Karpas-422 (cell line): ENCODE measurements around the gene IL1RN. TPM values are rescaled to one million over a fixed set of nuclear protein-coding genes. Genes with fewer than 3 reads are reported as not detected.
"Not testable (repeated sequence)": the region's sequence is repeated elsewhere in the genome, so short reads cannot be mapped to it uniquely, and the experiment has no call there.

Experiments
- DNase-seq: peaks from one replicate; pipeline ENCODE4 v3.0.0-alpha.2; 2015
- H2AFZ ChIP-seq: fragments of 200-600 bp; sonication (generic); 2 replicates; pipeline ENCODE4 v1.6.1; 2014; ENCODE audit warnings: antibody characterized with exemption, low read length, mixed read lengths
- H3K27ac ChIP-seq: fragments of 200-600 bp; sonication (generic); 2 replicates; pipeline ENCODE4 v1.5.1; 2014; ENCODE audit warnings: mild to moderate bottlenecking, low read length, moderate library complexity
- H3K27me3 ChIP-seq: fragments of 200-600 bp; sonication (generic); 2 replicates; pipeline ENCODE4 v1.6.1; 2014; ENCODE audit warnings: low read length, mixed read lengths
- H3K36me3 ChIP-seq: fragments of 200-600 bp; sonication (generic); 2 replicates; pipeline ENCODE4 v1.6.1; 2014; ENCODE audit warnings: low read length, mixed read lengths; ENCODE audit not compliant: insufficient read depth
- H3K4me1 ChIP-seq: fragments of 200-600 bp; sonication (generic); 2 replicates; pipeline ENCODE4 v1.6.1; 2014; ENCODE audit warnings: mild to moderate bottlenecking, low read length, mixed read lengths
- H3K4me2 ChIP-seq: fragments of 200-600 bp; sonication (generic); 2 replicates; pipeline ENCODE4 v1.6.1; 2014; ENCODE audit warnings: low read length, low read depth, mild to moderate bottlenecking; ENCODE audit not compliant: poor library complexity, severe bottlenecking
- H3K4me3 ChIP-seq: fragments of 200-600 bp; sonication (generic); 2 replicates; pipeline ENCODE4 v1.5.1; 2014; ENCODE audit warnings: mild to moderate bottlenecking, antibody characterized with exemption, low read length, mixed read lengths
- H3K79me2 ChIP-seq: fragments of 200-600 bp; sonication (generic); 2 replicates; pipeline ENCODE4 v1.6.1; 2014; ENCODE audit warnings: mild to moderate bottlenecking, low read length, mixed read lengths
- H3K9ac ChIP-seq: fragments of 200-600 bp; sonication (generic); 2 replicates; pipeline ENCODE4 v1.6.0; 2014; ENCODE audit warnings: low read length
- H3K9me2 ChIP-seq: fragments of 200-600 bp; sonication (generic), shearing (Covaris generic); replicated peaks from 2 replicates; pipeline ENCODE4 v1.6.0; 2014; ENCODE audit warnings: mild to moderate bottlenecking, low read length, moderate library complexity; ENCODE audit not compliant: insufficient read depth
- H3K9me3 ChIP-seq: fragments of 300-700, 200-600 bp; sonication (generic); 2 replicates; pipeline ENCODE4 v1.6.1; 2014; ENCODE audit warnings: low read length, mixed read lengths
- H4K20me1 ChIP-seq: fragments of 200-600 bp; sonication (generic); 2 replicates; pipeline ENCODE4 v1.6.1; 2014; ENCODE audit warnings: mild to moderate bottlenecking, antibody characterized with exemption, low read length, low read depth; ENCODE audit not compliant: insufficient read depth
- total RNA-seq: library from RNA; depleted of rRNA; stranded (reverse); fragments of >200 nt; shearing (Covaris generic); gene quantifications from 2 replicates; pipeline ENCODE4 v1.2.3, GENCODE V29; 2014; ENCODE audit warnings: low replicate concordance

IL1RN gene
- total RNA-seq, 1 experiment from 2014 or later = not detected

- not testable (repeated sequence) for DNase-seq, H3K4me1 ChIP-seq, H3K79me2 ChIP-seq, H4K20me1 ChIP-seq, H2AFZ ChIP-seq, H3K9ac ChIP-seq, H3K9me2 ChIP-seq, H3K9me3 ChIP-seq, H3K4me3 ChIP-seq, H3K27ac ChIP-seq, H3K36me3 ChIP-seq, H3K4me2 ChIP-seq, H3K27me3 ChIP-seq
These were observed 30.4 kb upstream of the IL1RN start for GRCh38 chr2:113096842-113097618.

GRCh38 chr2:113098041-113098440, 29.4 kb upstream of the IL1RN start:
- H4K20me1 ChIP-seq = no peaks in the 10 kb centered on the region
- no peaks in the 10 kb centered on the region for H3K9me2 ChIP-seq
- H3K9me3 ChIP-seq = no peaks in the 10 kb centered on the region
- H3K79me2 ChIP-seq = no peaks in the 10 kb centered on the region
- H2AFZ ChIP-seq = no peak overlapping the region
- no peak for DNase-seq
- H3K4me1 ChIP-seq = no peaks in the 10 kb centered on the region
- H3K27ac ChIP-seq = no peak overlapping the region
- H3K4me2 ChIP-seq = no peak overlapping the region
- H3K4me3 ChIP-seq = no peak overlapping the region
- no peaks in the 10 kb centered on the region for H3K27me3 ChIP-seq
- no peaks in the 10 kb centered on the region for H3K36me3 ChIP-seq
- no peak overlapping the region for H3K9ac ChIP-seq

DNA sequence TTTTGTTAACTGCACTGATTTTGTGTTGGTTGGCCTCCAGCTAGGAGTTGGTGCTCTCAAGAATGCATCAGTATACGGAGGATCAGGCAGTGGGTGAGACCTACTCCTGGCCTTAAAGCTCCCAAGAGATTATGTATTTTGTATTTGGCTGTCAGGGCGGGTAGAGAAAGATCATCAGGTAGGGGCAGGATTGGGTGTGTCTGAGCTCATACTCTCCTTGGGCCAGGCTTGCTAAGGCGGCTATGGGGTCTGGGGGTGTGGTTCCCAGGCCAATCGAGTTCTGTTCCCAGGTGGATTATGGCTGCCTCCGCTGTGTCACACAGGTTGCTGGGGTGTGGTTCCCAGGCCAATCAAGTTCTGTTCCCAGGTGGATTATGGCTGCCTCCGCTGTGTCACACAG, 28.9 kb upstream of the IL1RN start:
- Histone ChIP-seq H3K4me1 (no peaks in the 10 kb centered on the region), H3K27me3 (no peaks in the 10 kb centered on the region), H3K79me2 (no peaks in the 10 kb centered on the region), H3K9ac (no peak overlapping the region), H3K9me3 (no peaks in the 10 kb centered on the region), H3K4me2 (no peak overlapping the region), H3K9me2 (no peaks in the 10 kb centered on the region), H3K36me3 (no peaks in the 10 kb centered on the region), H3K4me3 (no peak overlapping the region), H4K20me1 (no peaks in the 10 kb centered on the region), H2AFZ (no peak overlapping the region), H3K27ac (no peak overlapping the region)
- no peak for DNase-seq

GRCh38 chr2:113102133-113102532, 25.3 kb upstream of the IL1RN start:
- H3K4me2 ChIP-seq = no peak overlapping the region
- no peaks in the 10 kb centered on the region for H4K20me1 ChIP-seq
- H2AFZ ChIP-seq = no peak overlapping the region
- H3K79me2 ChIP-seq = no peaks in the 10 kb centered on the region
- DNase-seq = no peak
- H3K36me3 ChIP-seq = no peaks in the 10 kb centered on the region
- no peak overlapping the region for H3K4me3 ChIP-seq
- no peaks in the 10 kb centered on the region for H3K9me2 ChIP-seq
- no peaks in the 10 kb centered on the region for H3K27me3 ChIP-seq
- H3K4me1 ChIP-seq = no peaks in the 10 kb centered on the region
- H3K9me3 ChIP-seq = no peaks in the 10 kb centered on the region
- H3K9ac ChIP-seq = no peak overlapping the region
- H3K27ac ChIP-seq = no peak overlapping the region

DNA sequence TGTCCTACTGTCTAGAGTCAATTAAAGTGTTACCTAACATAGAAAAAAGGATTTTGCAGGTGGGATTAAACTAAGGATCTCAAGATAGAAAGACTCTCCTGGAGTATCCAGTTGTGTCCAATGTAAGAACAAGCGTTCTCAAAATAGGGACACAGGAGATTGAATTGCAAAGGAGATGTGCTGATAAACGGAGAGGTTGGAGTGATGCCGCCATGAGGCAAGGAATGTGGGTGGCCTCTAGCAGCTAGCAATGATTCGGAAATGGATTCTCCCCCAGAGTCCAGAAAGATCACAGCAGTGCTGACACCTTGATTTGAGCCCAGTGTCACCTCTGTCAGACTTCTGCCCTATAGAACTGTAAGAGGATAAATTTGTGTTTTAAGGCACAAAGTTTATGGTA, 24.1 kb upstream of the IL1RN start:
- H3K9me2 ChIP-seq = no peaks in the 10 kb centered on the region
- no peak overlapping the region for H3K9ac ChIP-seq
- H4K20me1 ChIP-seq = no peaks in the 10 kb centered on the region
- H2AFZ ChIP-seq = no peak overlapping the region
- no peaks in the 10 kb centered on the region for H3K79me2 ChIP-seq
- H3K36me3 ChIP-seq = no peaks in the 10 kb centered on the region
- no peak for DNase-seq
- H3K4me3 ChIP-seq = no peak overlapping the region
- H3K27me3 ChIP-seq = no peaks in the 10 kb centered on the region
- no peak overlapping the region for H3K4me2 ChIP-seq
- no peaks in the 10 kb centered on the region for H3K4me1 ChIP-seq
- no peak overlapping the region for H3K27ac ChIP-seq
- H3K9me3 ChIP-seq = no peaks in the 10 kb centered on the region

GRCh38 chr2:113104054-113104611, 23.3 kb upstream of the IL1RN start:
- H3K4me1 ChIP-seq = no peaks in the 10 kb centered on the region
- H3K27me3 ChIP-seq = no peaks in the 10 kb centered on the region
- H2AFZ ChIP-seq = no peak overlapping the region
- H3K36me3 ChIP-seq = no peaks in the 10 kb centered on the region
- H3K9ac ChIP-seq = no peak overlapping the region
- no peak overlapping the region for H3K4me2 ChIP-seq
- no peaks in the 10 kb centered on the region for H4K20me1 ChIP-seq
- no peaks in the 10 kb centered on the region for H3K79me2 ChIP-seq
- H3K4me3 ChIP-seq = no peak overlapping the region
- DNase-seq = no peak
- H3K9me2 ChIP-seq = no peaks in the 10 kb centered on the region
- H3K27ac ChIP-seq = no peak overlapping the region
- no peaks in the 10 kb centered on the region for H3K9me3 ChIP-seq

GRCh38 chr2:113105047-113105785, 22.2 kb upstream of the IL1RN start:
- no peaks in the 10 kb centered on the region for H3K36me3 ChIP-seq
- no peak overlapping the region for H3K27ac ChIP-seq
- H3K9me2 ChIP-seq = no peaks in the 10 kb centered on the region
- no peaks in the 10 kb centered on the region for H3K9me3 ChIP-seq
- H4K20me1 ChIP-seq = no peaks in the 10 kb centered on the region
- no peaks in the 10 kb centered on the region for H3K27me3 ChIP-seq
- DNase-seq = no peak
- no peak overlapping the region for H2AFZ ChIP-seq
- no peak overlapping the region for H3K4me2 ChIP-seq
- no peaks in the 10 kb centered on the region for H3K79me2 ChIP-seq
- H3K9ac ChIP-seq = no peak overlapping the region
- no peak overlapping the region for H3K4me3 ChIP-seq
- no peaks in the 10 kb centered on the region for H3K4me1 ChIP-seq

- Histone ChIP-seq H3K9me2 (no peaks in the 10 kb centered on the region), H3K9ac (no peak overlapping the region), H3K4me3 (no peak overlapping the region), H3K79me2 (no peaks in the 10 kb centered on the region), H3K4me1 (peaks cover 3% of the 10 kb centered on the region), H3K9me3 (no peaks in the 10 kb centered on the region), H3K4me2 (no peak overlapping the region), H3K27me3 (no peaks in the 10 kb centered on the region), H3K27ac (no peak overlapping the region), H4K20me1 (no peaks in the 10 kb centered on the region), H3K36me3 (no peaks in the 10 kb centered on the region), H2AFZ (no peak overlapping the region)
- no peak for DNase-seq
These were observed 16.3 kb upstream of the IL1RN start for GRCh38 chr2:113111121-113111520.
